HS-27A (cell line): Measurements from ENCODE around the gene KLHL21.
"Not testable (repeated sequence)": the region's sequence is repeated elsewhere in the genome, so short reads cannot be mapped to it uniquely, and the experiment has no call there.

ENCODE experiments used
- DNase-seq: peaks from one replicate; pipeline ENCODE4 v3.0.0-alpha.2; 2012; ENCODE audit warnings: low read depth, missing footprints

The KLHL21 gene

GRCh38 chr1:6602669-6603237, at the start of gene KLHL21:
TSS of gene KLHL21 (minus strand) at chr1:6602869. CDS start at chr1:6602817, 52 bp downstream.
- DNase-seq: peak; percentile 61

DNA sequence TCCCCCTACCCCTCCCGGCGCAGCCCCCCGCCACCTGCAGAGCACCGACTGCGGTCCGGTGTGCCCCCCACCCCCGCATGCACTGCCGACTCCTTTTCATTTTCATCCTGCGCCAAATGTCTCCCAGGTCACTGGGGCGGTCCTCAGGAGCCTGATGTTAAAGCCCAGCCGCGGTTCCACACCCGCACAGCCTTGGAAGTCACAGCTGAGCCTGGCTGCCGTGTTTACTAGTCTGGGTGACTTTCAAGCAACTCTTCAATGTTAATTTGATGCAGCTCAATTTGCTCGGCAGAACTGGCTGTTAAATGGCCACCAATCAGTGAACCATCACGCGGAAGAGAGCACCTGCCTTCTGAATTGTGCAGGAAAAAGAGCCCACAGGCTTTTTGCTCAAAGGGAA, 49.2 kb upstream of the KLHL21 start:
- DNase-seq: no peak

- no peak for DNase-seq
These were observed 45.9 kb upstream of the KLHL21 start for GRCh38 chr1:6648556-6648955.

DNA sequence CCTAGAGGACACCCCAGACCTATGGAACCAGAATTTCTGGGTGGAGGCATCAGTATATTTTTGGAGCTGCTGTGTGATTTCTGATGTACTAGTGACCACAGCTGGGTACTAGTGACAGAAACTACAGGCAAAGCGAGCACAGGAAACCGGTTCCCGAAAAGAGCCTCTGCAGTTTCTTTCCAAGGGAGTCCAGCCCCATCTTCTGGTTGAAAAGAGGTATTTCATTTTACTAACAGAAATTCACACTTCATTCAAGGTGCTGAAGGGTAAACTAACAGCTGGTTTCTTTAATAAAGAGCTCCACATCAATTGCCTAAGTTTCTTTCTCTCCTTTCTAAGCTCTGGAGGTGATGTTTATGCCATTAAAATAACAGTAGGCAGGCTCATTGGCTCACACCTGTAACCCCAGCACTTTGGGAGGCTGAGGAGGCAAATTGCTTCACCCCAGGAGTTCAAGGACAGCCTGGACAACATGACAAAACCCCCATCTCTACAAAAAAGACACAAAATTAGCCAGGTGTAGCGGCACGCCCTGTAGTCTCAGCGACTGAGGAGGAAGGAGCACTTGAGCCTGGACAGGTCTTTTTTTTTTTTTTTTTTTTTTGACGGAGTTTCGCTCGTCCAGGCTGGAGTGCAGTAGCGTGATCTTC, 44.0 kb upstream of the KLHL21 start:
- DNase-seq: no peak

GRCh38 chr1:6645018-6645417, 42.3 kb upstream of the KLHL21 start:
- no peak for DNase-seq

- DNase-seq: not testable (repeated sequence)
These were observed 38.2 kb upstream of the KLHL21 start for GRCh38 chr1:6640867-6641266.

- DNase-seq: no peak
These were observed 35.6 kb upstream of the KLHL21 start for GRCh38 chr1:6638226-6638625.

- DNase-seq: no peak
These were observed 35.1 kb upstream of the KLHL21 start for GRCh38 chr1:6637770-6638169.

- DNase-seq: not testable (repeated sequence)
These were observed 34.1 kb upstream of the KLHL21 start for GRCh38 chr1:6636778-6637177.

GRCh38 chr1:6635910-6636760, 33.5 kb upstream of the KLHL21 start:
- no peak for DNase-seq

GRCh38 chr1:6635161-6635909, 32.7 kb upstream of the KLHL21 start:
- DNase-seq: no peak

DNA sequence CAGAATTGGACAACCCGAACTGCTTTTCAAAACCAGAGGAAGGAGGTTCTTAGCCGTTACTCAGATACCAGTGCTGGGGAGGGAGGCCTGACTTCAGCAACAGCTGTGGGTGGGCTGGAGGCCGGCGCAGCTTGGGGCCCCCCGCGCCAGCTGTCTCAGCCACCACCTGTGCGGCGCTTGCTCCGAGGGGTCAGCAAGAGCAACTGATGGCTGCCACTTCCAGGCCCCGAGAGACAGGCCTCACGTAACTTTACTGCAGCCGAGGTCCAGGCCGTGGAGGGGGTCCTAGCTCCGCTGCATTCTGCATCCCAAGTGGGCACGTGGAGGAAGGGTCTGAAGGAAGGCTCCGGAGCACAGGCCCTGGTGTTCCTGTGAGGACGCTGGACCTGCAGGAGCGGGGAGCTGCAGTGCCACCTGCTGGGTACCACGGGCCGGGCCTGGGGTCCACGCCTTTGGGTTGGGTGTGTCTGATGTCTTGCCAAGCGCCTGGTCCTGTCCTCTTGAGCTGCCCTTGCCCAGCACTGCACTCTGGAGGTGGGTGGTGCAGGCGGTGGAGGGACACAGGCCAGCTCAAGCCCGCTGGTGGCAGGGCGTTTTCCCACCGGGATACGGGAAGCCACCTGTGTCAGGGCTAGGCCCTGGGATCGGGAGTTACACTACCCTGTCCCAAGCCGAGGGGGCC, 31.8 kb upstream of the KLHL21 start:
- no peak for DNase-seq

GRCh38 chr1:6632588-6633514, 30.2 kb upstream of the KLHL21 start:
- no peak for DNase-seq

DNA sequence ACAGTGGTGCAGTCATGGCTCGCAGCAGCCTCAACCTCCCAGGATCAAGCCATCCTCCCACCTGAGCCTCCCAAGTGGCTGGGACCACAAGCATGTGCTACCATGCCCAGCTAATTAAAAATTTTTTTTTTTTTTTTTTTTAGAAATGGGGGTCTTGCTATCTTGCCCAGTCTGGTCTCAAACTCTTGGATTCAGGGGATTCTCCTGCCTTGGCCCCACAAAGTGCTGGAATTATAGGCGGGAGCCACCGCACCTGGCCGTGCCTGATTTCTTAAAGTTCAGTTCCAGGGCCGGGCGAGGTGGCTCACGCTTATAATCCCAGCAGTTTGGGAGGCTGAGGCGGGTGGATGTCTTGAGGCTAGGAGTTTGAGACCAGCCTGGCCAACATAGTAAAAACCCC, 28.4 kb upstream of the KLHL21 start:
- DNase-seq: no peak

GRCh38 chr1:6630027-6630426, 27.4 kb upstream of the KLHL21 start:
- DNase-seq: no peak

DNA sequence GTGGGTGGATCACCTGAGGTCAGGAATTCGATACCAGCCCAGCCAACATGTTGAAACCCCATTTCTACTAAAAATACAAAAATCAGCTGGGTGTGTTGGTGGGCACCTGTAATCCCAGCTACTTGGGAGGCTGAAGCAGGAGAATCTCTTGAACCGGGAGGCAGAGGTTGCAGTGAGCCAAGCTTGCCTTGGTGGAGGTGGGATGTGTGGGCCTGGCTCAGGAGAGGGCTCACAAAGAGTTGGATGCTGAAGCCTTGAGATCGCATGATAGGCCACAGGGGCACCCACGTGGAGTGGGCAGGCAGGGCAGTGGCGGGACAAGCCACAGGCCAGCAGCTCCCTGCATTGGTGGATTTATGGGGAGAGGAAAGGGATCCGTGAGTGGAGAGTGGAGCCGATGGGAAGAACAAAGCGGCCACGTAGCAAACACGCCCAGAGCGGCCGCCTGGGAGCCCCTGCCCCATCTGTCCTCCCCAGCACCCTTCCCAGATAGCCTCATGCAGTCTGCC, 26.4 kb upstream of the KLHL21 start:
- no peak for DNase-seq

- no peak for DNase-seq
These were observed 25.3 kb upstream of the KLHL21 start for GRCh38 chr1:6627841-6628545.

- DNase-seq: no peak
These were observed 24.4 kb upstream of the KLHL21 start for GRCh38 chr1:6627031-6627430.

DNA sequence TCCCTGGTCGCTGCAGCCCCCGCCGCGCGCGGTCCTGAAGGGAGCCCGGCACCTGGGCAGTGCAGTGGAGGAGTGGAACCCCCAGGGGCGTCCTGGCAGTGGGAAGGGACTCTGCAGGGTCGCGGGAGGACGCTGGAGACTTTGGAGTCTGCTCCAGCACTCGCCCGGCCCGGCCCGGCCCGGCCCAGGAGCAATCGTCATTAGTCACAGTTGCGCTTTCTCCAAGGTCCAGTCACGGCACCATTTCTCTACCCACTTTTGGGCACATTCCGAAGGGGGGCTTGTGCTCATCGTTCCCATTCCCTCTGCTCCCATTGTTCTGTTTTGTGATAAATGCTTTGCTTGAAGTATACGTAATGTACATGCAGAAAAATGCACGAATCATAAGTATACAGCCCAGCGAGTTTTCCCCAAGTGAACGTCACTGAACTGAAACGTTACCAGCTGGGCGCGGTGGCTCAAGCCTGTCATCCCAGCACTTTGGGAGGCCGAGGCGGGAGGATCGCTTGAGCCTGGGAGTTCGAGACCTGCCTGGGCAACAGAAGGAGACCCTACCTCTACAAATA, 23.0 kb upstream of the KLHL21 start:
- no peak for DNase-seq
